ENCODE data around the gene ZNF283.

Gene ZNF283

DNA sequence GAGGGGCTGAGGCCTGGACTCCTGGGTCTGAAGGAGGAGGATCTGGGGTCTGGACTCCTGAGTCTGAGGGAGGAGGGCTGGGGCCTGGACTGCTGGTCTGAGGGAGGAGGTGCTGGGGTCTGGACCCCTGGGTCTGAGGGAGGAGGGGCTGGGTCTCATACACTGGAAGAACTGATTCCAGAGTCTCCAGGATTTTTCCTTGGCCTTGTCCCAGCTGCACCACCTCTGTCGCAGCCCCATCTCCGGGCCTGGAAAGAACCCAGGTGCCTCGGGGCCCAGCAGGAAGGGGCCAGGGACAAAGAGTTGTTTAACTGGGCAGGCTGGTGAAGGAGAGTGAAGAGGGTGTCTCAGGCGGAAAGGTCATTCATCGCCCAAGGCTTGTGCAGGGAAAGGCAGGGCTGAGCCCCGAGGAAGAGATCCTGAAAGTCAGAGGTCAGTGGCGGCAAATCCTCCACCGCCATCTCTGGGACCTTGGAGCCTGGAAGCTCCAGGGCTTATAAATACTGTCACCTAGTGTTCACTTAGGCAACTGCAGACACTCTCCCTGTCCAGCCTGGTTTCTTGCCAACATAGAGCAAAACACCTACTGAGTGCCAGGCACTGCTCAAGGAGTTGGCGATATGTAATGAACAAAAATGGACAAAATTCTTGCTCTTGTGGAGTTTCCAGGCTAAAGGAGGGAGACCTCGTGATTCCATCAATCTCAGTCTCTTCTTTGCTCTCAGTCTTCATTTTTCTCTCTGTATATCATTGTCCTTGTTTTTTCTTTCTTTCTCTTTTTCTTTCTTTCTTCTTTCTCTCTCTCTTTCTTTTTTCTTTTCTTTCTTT, 41.9 kb upstream of the ZNF283 start (continued):
- TF ChIP-seq ZNF707 (tag by site-specific recombination; IDR thresholded peaks at IDR 0.05) (no peak), ELK4 (IDR thresholded peaks at IDR 0.05; ENCODE audit: borderline replicate concordance, low read depth, low read length) (no peak), ZSCAN23 (tag by site-specific recombination; IDR thresholded peaks at IDR 0.05) (no peak; the same call in 1 of the 2 replicates), OSR2 (tag by site-specific recombination; IDR thresholded peaks at IDR 0.05) (no peak), ZBTB48 (tag by site-specific recombination; IDR thresholded peaks at IDR 0.05) (peak; percentile 23; the same call in 1 of the 2 replicates), ZNF514 (tag by site-specific recombination; IDR thresholded peaks at IDR 0.05) (no peak), ZNF518A (tag by site-specific recombination; conservative IDR thresholded peaks at IDR 0.05; ENCODE audit: low read depth) (no peak), ZNF335 (tag by site-specific recombination; conservative IDR thresholded peaks at IDR 0.05) (peak; percentile 91), ZFP41 (tag by site-specific recombination; IDR thresholded peaks at IDR 0.05; ENCODE audit: borderline replicate concordance) (no peak), ZNF747 (tag by site-specific recombination; IDR thresholded peaks at IDR 0.05) (no peak), ZBTB6 (tag by site-specific recombination; IDR thresholded peaks at IDR 0.05) (0 out of 2 replicates have a peak, but pooled peaks have one; percentile 7), ZNF132 (tag by site-specific recombination; IDR thresholded peaks at IDR 0.05; ENCODE audit: borderline replicate concordance) (no peak), ZNF571 (tag by site-specific recombination; IDR thresholded peaks at IDR 0.05) (no peak), SCRT1 (tag by site-specific recombination; IDR thresholded peaks at IDR 0.05; ENCODE audit: borderline replicate concordance) (no peak), ZNF664 (tag by site-specific recombination; IDR thresholded peaks at IDR 0.05) (no peak), TRIM28 (IDR thresholded peaks at IDR 0.05; ENCODE audit: borderline replicate concordance, low read length) (no peak), ZNF692 (tag by site-specific recombination; IDR thresholded peaks at IDR 0.05) (peak; percentile 62), ZNF670 (tag by site-specific recombination; IDR thresholded peaks at IDR 0.05; ENCODE audit: low read depth) (no peak), TCF7L2 (IDR thresholded peaks at IDR 0.05; ENCODE audit: borderline replicate concordance, low read depth, low read length) (no peak), PRDM2 (tag by site-specific recombination; IDR thresholded peaks at IDR 0.05; ENCODE audit: borderline replicate concordance) (no peak)
- TF ChIP-seq, protein P1, sequence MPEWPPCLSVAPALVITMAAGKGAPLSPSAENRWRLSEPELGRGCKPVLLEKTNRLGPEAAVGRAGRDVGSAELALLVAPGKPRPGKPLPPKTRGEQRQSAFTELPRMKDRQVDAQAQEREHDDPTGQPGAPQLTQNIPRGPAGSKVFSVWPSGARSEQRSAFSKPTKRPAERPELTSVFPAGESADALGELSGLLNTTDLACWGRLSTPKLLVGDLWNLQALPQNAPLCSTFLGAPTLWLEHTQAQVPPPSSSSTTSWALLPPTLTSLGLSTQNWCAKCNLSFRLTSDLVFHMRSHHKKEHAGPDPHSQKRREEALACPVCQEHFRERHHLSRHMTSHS (tag by site-specific recombination; IDR thresholded peaks at IDR 0.05): no peak
- TF ChIP-seq, protein P2, sequence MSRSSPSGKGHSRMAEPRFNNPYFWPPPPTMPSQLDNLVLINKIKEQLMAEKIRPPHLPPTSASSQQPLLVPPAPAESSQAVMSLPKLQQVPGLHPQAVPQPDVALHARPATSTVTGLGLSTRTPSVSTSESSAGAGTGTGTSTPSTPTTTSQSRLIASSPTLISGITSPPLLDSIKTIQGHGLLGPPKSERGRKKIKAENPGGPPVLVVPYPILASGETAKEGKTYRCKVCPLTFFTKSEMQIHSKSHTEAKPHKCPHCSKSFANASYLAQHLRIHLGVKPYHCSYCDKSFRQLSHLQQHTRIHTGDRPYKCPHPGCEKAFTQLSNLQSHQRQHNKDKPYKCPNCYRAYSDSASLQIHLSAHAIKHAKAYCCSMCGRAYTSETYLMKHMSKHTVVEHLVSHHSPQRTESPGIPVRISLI (tag by site-specific recombination; IDR thresholded peaks at IDR 0.05): no peak

Measured in HEK293 (cell line).